ENCODE results near the gene ABLIM1. TPM values are rescaled to one million over a fixed set of nuclear protein-coding genes. Genes with fewer than 3 reads are reported as not detected.

Gene ABLIM1
- total and polyA plus RNA-seq, 8 donors: 52.7 to 195 (median 65.5) TPM

DNA sequence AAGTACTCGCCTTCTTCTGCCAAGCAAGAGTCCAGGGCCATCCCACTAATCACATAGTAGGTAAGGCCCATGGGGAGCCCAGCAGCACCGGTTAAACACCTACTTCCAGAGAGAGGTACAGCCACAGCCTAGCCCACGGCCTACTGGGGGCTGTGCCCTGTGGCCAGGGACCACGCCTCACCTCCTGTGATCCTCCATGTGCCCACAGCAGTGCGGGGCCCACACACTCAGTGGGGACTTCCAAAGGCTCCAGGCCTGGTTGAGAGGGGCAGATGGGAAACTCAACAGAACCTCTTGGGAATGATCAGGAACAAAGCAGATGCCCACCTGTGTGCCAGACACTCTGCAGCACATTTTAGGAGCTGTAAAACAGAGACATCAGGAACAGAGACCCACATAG is 273.5 kb downstream of the ABLIM1 start:
- Histone ChIP-seq H3K27ac (no peak overlapping the region), H3K9me3 (no peaks in the 10 kb centered on the region), H3K4me1 (no peaks in the 10 kb centered on the region), H3K36me3 (no peaks in the 10 kb centered on the region), H3K27me3 (no peaks in the 10 kb centered on the region), H3K4me3 (no peak overlapping the region)
- intact Hi-C loops (cut with DNase I): no loop called here
- no peak for ATAC-seq
- DNase-seq: no peak
- TF ChIP-seq CTCF (IDR thresholded peaks at IDR 0.05): no peak

DNA sequence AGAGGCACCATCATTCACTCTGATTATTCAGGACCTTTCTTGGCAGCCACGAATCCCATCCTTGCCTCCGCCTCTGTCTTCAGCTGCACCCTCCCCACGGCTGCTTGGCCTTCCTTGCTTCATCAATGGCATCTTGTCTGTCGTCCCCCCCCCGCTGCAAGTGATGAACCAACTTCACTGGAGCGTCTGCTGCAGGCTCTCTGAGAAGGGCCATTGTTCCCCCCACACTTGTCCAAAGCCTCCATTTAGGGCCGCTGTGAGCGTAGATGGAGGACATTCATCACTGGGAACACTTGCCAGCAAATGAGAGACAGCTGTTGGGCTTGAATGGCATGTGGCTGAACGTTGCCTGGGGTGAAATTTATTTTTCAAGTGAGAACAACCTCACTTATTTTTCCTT is 273.9 kb downstream of the ABLIM1 start:
- H3K27me3 ChIP-seq: no peaks in the 10 kb centered on the region
- intact Hi-C loops (cut with DNase I): no loop called here
- no peaks in the 10 kb centered on the region for H3K4me1 ChIP-seq
- TF ChIP-seq CTCF (IDR thresholded peaks at IDR 0.05): no peak
- H3K4me3 ChIP-seq: no peak overlapping the region
- H3K27ac ChIP-seq: no peak overlapping the region
- H3K36me3 ChIP-seq: no peaks in the 10 kb centered on the region
- DNase-seq: no peak
- H3K9me3 ChIP-seq: no peaks in the 10 kb centered on the region
- ATAC-seq: no peak

Other genes with a start within 250 kb of the ABLIM1 start
- 10 to 100 TPM; 27.7 to 29.4 TPM for gene FHIP2A, start 163.5 kb upstream of the ABLIM1 start, total RNA-seq
- gene FHIP2A, start 163.5 kb upstream of the ABLIM1 start, polyA plus RNA-seq (ENCODE audit: insufficient read length in 6 of 6): 10 to 100 TPM; 38.8 to 49.9 (median 42.9) TPM

Data from left lung (tissue), 10 donors.